HepG2 (cell line): Measurements from ENCODE around the gene RUVBL1. TPM values are rescaled to one million over a fixed set of nuclear protein-coding genes. Genes with fewer than 3 reads are reported as not detected.

Experiments
- ASH2L ChIP-seq: fragments of 300-600, 200-600 bp; sonication (generic); IDR thresholded peaks from 2 replicates; pipeline ENCODE4 v1.7.0; 2017; ENCODE audit warnings: low read depth, mild to moderate bottlenecking, moderate library complexity, mixed read lengths, low read length; ENCODE audit not compliant: insufficient read length
- ETV6 ChIP-seq: sonication (generic); formaldehyde crosslinking; conservative IDR thresholded peaks from 2 replicates; pipeline ENCODE4 v1.4.0; 2020; ENCODE audit warnings: missing genetic modification reagents
- GATA4 ChIP-seq: sonication (generic); IDR thresholded peaks from 2 replicates; pipeline ENCODE4 v1.6.1; 2016; ENCODE audit warnings: antibody characterized with exemption, low read depth, borderline replicate concordance
- HOXA7 ChIP-seq: sonication (generic); formaldehyde crosslinking; IDR thresholded peaks from 2 replicates; pipeline ENCODE4 v1.8.1; 2022; ENCODE audit warnings: mild to moderate bottlenecking, missing genetic modification reagents, moderate library complexity
- HOXA9 ChIP-seq: sonication (generic); formaldehyde crosslinking; IDR thresholded peaks from 2 replicates; pipeline ENCODE4 v1.8.1; 2022; ENCODE audit warnings: missing genetic modification reagents, mild to moderate bottlenecking, moderate library complexity, borderline replicate concordance
- POLR2A ChIP-seq, 2 experiments: IDR thresholded peaks; 2 replicates each; pipeline ENCODE4 v1.6.1; 2011; ENCODE audit warnings: low read depth in 2 of 2, low read length in 2 of 2, mild to moderate bottlenecking in 1 of 2, moderate library complexity in 1 of 2; ENCODE audit not compliant: insufficient read depth in 1 of 2
- RBM22 ChIP-seq: fragments of 200-400 bp; formaldehyde crosslinking; optimal IDR thresholded peaks from 2 replicates; pipeline ENCODE3; 2017; ENCODE audit warnings: mild to moderate bottlenecking, low read length, moderate library complexity
- SRSF1 ChIP-seq: fragments of 200-400 bp; formaldehyde crosslinking; optimal IDR thresholded peaks from 2 replicates; pipeline ENCODE3; 2017; ENCODE audit warnings: mild to moderate bottlenecking, low read depth, low read length, moderate library complexity
- TCF7 ChIP-seq: sonication (generic); IDR thresholded peaks from 2 replicates; pipeline ENCODE4 v1.6.1; 2016; ENCODE audit warnings: antibody characterized with exemption, low read depth
- ZNF235 ChIP-seq: sonication (generic); formaldehyde crosslinking; IDR thresholded peaks from 2 replicates; pipeline ENCODE4 v1.8.1; 2023; ENCODE audit warnings: mild to moderate bottlenecking, missing genetic modification reagents, borderline replicate concordance
- ZNF407 ChIP-seq: sonication (generic); formaldehyde crosslinking; IDR thresholded peaks from one replicate; pipeline ENCODE4 v1.5.1; 2020; ENCODE audit warnings: mild to moderate bottlenecking, missing genetic modification reagents; ENCODE audit errors: not compliant biosample characterization
- ZNF558 ChIP-seq: sonication (generic); formaldehyde crosslinking; IDR thresholded peaks from 2 replicates; pipeline ENCODE4 v1.9.0; 2022; ENCODE audit warnings: mild to moderate bottlenecking, missing genetic modification reagents, borderline replicate concordance
- ZNF713 ChIP-seq: sonication (generic); formaldehyde crosslinking; IDR thresholded peaks from 2 replicates; pipeline ENCODE4 v1.4.0; 2020; ENCODE audit warnings: mild to moderate bottlenecking, missing genetic modification reagents
- ZSCAN30 ChIP-seq: sonication (generic); formaldehyde crosslinking; IDR thresholded peaks from 2 replicates; pipeline ENCODE4 v1.5.0; 2020; ENCODE audit warnings: mild to moderate bottlenecking, missing genetic modification reagents
- polyA plus RNA-seq, 8 experiments: library from polyadenylated mRNA; depleted of rRNA in 3 of 8; stranded (reverse) in 7 of 8; unstranded in 1 of 8; fragments of >200 nt; fragmentation: Illumina TruSeq in 4 of 8; extraction: Trizol in 4 of 8; gene quantifications; 2 replicates each; pipeline versions ENCODE4 v1.2.1 to v1.2.3, GENCODE V29; 2011 to 2016; ENCODE audit warnings: low read depth in 4 of 8, missing spikeins in 1 of 8, mixed read lengths in 1 of 8; ENCODE audit not compliant: insufficient read depth in 1 of 8
- total RNA-seq, 5 experiments: library from RNA; depleted of rRNA; stranded (reverse); fragments of >200 nt; fragmentation: Illumina TruSeq; extraction: Trizol; gene quantifications; 2 replicates each; pipeline ENCODE4 v1.2.3, GENCODE V29; 2016; ENCODE audit warnings: low read depth in 1 of 5
- TF ChIP-seq, protein P1 (sequence below): sonication (generic); formaldehyde crosslinking; IDR thresholded peaks from 2 replicates; pipeline ENCODE4 v1.4.0; 2020; ENCODE audit warnings: missing genetic modification reagents, mild to moderate bottlenecking, borderline replicate concordance
- TF ChIP-seq, protein P2 (sequence below): sonication (generic); formaldehyde crosslinking; IDR thresholded peaks from 2 replicates; pipeline ENCODE4 v1.5.0; 2020; ENCODE audit warnings: mild to moderate bottlenecking, missing genetic modification reagents

RUVBL1 gene
- total and polyA plus RNA-seq, 2 of the 13 experiments (the other 11 are each of a cell fraction or from before 2014, with no cell fraction given): 32.7 to 86.3 TPM

- TF ChIP-seq ZSCAN30 (CRISPR knock-in tag): no peak
- TF ChIP-seq ZNF713 (CRISPR knock-in tag): no peak; the same call in 1 of the 2 replicates
- TF ChIP-seq, protein P1, sequence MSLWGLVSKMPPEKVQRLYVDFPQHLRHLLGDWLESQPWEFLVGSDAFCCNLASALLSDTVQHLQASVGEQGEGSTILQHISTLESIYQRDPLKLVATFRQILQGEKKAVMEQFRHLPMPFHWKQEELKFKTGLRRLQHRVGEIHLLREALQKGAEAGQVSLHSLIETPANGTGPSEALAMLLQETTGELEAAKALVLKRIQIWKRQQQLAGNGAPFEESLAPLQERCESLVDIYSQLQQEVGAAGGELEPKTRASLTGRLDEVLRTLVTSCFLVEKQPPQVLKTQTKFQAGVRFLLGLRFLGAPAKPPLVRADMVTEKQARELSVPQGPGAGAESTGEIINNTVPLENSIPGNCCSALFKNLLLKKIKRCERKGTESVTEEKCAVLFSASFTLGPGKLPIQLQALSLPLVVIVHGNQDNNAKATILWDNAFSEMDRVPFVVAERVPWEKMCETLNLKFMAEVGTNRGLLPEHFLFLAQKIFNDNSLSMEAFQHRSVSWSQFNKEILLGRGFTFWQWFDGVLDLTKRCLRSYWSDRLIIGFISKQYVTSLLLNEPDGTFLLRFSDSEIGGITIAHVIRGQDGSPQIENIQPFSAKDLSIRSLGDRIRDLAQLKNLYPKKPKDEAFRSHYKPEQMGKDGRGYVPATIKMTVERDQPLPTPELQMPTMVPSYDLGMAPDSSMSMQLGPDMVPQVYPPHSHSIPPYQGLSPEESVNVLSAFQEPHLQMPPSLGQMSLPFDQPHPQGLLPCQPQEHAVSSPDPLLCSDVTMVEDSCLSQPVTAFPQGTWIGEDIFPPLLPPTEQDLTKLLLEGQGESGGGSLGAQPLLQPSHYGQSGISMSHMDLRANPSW (CRISPR knock-in tag): no peak
- TF ChIP-seq HOXA7 (CRISPR knock-in tag): no peak
- TF ChIP-seq ZNF235 (CRISPR knock-in tag): peak; percentile 81; the same call in 1 of the 2 replicates
- TF ChIP-seq RBM22: no peak
- TF ChIP-seq TCF7: no peak
- no peak for TF ChIP-seq SRSF1
- TF ChIP-seq ASH2L: peak; percentile 86
- no peak for TF ChIP-seq HOXA9 (CRISPR knock-in tag)
- no peak for TF ChIP-seq ZNF407
- TF ChIP-seq ZNF558 (CRISPR knock-in tag): no peak; the same call in 1 of the 2 replicates
- TF ChIP-seq GATA4: 0 out of 2 replicates have a peak, but pooled peaks have one; percentile 12
- peak; percentile 91 to 92 for TF ChIP-seq POLR2A (IDR thresholded peaks at IDR 0.05; ENCODE audit: insufficient read depth in 1 of 2, low read depth in 2 of 2, low read length in 2 of 2)
- TF ChIP-seq ETV6 (CRISPR knock-in tag): no peak; the same call in 1 of the 2 replicates
- TF ChIP-seq, protein P2, sequence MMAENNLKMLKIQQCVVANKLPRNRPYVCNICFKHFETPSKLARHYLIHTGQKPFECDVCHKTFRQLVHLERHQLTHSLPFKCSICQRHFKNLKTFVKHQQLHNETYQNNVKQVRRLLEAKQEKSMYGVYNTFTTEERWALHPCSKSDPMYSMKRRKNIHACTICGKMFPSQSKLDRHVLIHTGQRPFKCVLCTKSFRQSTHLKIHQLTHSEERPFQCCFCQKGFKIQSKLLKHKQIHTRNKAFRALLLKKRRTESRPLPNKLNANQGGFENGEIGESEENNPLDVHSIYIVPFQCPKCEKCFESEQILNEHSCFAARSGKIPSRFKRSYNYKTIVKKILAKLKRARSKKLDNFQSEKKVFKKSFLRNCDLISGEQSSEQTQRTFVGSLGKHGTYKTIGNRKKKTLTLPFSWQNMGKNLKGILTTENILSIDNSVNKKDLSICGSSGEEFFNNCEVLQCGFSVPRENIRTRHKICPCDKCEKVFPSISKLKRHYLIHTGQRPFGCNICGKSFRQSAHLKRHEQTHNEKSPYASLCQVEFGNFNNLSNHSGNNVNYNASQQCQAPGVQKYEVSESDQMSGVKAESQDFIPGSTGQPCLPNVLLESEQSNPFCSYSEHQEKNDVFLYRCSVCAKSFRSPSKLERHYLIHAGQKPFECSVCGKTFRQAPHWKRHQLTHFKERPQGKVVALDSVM (CRISPR knock-in tag): no peak
Observed at GRCh38 chr3:128051837-128052594, 71.6 kb downstream of the RUVBL1 start, which contains the start of gene SEC61A1 (continued).
